COLO668 (cell line): ENCODE data around the gene USP40.

Experiments
- DNase-seq: peaks from one replicate; lab custom pipeline; 2025; ENCODE audit not compliant: unreplicated experiment; lab: John Stamatoyannopoulos, UW

The USP40 gene

DNA sequence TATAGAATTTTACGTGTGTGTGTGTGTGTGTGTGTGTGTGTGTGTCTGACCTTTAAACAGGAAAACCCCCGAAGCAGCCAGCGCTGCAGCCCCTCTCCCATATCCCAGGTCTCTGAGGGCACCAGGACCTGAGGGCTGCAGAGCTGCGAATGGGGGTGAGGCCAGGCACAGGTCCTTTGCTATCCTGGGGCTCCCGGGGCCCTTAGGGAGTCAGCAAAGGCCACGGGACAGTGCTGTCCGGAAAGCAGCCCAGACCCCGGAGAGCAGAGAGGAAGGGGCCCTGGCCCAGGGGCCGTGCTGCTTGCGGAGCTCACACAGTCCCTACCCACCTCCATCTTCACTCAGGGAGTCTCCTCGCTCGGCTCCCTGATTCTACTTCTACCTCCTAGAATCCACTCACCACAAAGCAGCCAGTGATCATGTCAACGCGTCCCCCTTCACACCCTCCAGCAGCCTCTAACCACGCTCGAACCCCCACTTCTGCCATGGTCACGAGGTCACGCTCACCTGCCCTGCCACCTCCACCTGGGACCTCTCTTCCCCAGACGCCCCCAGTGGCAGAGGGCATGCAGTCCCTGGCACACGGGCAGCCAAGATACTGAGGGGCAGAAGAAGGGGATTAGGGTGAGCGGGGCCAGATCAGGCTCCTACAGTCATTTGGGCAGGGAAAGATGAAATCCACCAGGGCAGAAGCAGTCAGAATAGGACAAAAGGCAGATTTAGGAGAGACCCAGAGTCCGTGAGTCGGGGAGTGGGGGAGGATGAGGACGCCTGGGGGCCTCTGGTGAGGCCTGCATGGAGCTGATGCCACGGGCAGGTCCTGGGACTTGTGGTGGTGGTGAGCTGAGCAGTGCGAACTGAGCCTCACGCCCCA is 86.7 kb downstream of the USP40 start:
- DNase-seq: no peak

GRCh38 chr2:233477548-233478433 is 88.8 kb downstream of the USP40 start:
- no peak for DNase-seq

- DNase-seq: no peak
Observed at GRCh38 chr2:233476651-233477547, 89.7 kb downstream of the USP40 start.

GRCh38 chr2:233476063-233476410 is 90.5 kb downstream of the USP40 start:
- DNase-seq: no peak

DNA sequence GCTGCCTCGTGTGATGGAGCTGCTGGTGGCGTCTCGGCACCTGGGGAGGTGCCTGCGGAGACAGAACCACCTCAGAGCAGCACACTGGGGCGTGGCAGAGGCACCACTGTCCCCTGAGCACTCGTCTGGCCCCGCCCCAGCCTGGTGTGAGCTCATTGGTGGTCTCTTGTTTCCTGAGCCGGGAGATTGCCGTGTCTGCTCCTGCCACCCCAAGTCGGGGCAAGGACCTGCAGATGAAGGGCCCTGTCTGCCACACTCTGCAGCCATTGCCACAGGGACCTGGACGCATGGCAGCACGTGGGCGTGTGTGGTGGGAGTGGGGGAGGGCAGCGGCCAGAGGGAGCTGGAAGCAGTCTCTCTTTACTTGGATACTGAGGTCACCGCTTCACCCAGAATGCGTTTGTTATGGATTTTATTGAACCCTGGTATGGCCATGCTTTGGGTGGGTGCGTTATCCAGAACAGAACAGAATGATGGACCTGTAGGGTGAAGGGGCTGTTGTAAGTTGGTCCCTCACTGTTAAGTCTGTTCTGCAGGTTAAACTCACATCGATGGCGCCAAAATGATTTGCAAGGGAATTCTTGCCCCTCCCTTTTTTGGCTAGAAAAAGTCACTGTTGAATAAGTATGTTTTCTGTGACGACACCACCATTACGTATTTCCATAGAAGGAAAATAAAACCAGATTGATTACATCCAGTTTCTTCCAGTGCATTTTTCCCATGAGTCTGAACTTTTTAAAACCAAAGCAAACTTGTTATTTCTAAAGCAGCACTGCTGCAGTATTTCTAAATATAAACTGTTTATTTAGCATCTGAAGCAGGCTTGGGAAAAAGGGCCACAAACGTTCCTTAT is 92.0 kb downstream of the USP40 start:
- no peak for DNase-seq

DNA sequence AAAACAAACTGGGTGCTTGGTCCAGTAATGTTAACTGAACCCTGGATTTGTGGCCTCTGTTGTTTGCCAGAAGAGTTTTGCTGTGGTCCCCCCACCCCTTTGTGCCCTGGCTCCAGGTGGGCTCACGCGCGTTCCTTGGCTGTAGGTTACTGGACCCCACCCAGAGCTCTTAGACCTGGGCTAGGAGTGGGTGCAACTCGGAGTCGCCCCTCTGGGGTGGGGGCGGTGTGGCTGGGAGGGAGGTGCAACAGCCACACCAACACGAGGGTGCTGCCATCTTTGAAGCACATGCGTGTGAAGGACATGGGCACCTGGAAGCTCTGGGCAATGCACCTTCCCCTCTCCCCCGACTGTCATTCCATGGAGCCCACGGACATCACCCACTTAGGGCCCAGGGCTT is 92.7 kb downstream of the USP40 start:
- no peak for DNase-seq

GRCh38 chr2:233473386-233473791 is 93.2 kb downstream of the USP40 start:
- no peak for DNase-seq

GRCh38 chr2:233471291-233472035 is 95.1 kb downstream of the USP40 start:
- DNase-seq: no peak

DNA sequence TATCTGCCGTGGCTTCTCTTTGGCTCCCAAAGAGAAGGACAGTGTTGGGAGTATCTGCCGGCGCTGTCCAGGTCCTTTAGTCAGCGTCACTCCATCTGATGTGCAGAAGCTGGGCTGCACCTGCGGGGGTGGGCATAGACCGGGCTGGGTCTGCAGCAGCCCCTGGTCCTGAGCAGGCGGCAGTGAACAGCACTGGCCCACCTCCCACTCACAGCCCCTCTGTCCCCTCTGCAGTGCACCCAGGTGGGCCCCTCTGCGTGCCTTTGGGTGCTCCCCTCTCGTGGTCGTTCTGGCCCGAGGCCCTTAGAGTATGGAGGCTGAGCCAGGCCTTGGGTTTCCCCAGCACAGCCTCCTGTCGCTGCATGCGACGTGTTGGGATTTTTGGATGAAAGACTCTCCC is 95.7 kb downstream of the USP40 start:
- no peak for DNase-seq

DNA sequence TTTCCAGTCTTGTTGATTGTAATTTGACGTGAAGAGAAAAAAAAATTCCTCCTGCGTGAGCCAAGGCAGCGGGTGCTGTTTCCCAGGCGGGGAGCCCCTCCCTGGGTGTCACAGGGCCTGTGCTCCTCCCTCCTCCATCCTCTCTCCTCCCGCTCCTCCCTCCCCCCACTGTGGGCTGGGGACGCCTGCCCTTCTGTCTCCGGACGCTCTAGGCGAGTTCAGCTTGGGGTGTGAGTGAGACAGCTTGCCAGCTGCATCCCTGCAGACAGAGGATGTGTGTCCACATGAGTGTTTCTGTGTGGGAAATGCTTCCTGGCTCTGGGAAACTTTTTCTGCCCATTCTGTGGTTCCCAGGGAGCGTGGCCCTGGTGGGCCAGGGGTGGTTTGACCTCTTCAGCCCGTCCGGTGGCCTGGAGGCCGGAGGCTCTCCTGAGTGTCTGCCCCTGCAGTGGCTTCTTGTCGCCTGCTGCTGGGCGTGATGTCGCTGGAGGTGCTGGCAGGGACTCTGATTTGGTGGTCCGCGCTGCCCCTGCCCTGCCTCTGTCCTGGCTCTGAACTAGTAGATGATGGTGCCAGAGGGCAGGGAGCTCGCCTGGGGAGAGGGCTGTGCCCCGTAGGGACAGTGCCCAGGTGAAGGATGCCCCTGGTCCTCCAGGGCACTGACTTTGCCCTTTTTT is 96.4 kb downstream of the USP40 start:
- no peak for DNase-seq

DNA sequence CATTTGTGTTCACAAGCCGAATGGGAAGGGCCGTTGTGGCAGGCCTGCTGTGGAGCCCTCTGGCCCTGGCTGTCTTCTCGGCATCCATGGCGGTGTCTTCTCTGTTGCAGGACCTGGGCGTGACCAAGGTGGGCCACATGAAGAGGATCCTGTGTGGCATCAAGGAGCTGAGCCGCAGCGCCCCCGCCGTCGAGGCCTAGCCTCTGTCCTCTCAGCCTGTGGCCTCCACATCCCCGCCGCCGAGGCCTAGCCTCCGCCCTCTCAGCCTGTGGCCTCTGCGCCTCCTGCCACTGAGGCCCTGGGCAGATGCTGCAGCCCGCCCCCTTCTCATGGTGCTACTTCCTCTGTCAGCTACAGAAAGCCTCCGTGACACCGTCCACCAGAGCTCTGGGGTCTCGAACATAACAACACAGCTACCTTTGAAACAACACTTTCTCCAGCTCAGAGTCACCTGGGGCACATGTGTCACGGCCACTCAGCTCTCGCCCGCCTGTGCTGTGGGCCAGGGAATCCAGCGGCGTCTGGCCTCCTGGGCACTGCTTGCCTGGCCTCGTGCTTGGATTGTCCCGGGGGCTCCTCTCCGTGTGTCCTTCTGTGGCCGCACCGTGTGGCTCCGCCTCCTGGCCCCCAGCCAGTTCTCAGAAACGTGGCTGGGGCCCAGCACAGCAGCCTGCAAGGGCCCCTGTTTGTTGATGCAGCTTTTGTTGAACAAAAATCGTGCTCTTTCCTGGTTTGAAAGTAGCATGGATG is 97.1 kb downstream of the USP40 start:
- DNase-seq: no peak

DNA sequence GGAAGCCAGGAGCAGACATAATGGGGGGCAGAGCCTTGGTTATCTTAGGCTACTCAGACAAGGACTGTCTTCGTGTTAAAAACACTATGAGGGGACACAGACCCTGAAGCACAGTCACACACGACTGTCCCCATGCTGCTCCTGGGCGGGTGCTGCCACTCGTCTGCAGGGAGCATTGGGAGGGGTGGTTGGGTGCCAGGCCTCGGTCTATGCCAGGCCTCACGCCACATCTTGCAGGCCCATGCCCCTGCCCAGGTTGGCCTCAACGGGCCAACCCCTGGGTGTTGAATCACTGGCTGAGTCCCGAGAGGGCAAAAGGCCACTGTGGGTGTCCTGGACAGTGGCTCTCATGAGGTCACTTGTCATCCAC is 97.9 kb downstream of the USP40 start:
- DNase-seq: no peak

DNA sequence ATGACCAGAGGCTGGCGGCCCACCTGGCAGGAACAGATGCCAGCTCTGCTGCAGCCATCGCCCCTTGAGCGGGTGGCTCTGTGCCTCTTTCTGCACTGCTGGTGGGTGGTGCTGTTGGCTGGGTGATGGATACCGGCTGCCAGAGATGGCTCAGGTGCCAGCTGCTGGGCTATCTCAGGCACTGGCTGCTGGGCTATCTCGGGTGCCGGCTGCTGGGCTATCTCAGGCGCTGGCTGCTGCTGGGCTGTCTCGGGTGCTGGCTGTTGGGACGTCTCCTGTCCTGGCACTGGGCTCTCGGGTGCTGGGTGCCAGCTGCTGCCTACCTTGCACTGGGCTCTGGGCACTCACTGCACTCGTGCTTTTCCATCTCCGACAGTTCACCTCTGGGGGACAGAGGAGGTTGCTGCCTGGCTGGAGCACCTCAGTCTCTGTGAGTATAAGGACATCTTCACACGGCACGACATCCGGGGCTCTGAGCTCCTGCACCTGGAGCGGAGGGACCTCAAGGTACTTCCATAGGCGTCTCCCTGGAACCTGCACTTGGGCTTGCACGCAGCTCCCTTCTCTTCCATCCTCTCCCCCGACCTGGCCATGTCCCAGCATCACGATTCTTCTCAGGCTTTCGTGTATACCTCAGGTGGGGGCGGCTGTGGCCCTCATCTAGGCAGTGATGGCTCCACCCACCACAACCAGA is 98.4 kb downstream of the USP40 start:
- DNase-seq: no peak

DNA sequence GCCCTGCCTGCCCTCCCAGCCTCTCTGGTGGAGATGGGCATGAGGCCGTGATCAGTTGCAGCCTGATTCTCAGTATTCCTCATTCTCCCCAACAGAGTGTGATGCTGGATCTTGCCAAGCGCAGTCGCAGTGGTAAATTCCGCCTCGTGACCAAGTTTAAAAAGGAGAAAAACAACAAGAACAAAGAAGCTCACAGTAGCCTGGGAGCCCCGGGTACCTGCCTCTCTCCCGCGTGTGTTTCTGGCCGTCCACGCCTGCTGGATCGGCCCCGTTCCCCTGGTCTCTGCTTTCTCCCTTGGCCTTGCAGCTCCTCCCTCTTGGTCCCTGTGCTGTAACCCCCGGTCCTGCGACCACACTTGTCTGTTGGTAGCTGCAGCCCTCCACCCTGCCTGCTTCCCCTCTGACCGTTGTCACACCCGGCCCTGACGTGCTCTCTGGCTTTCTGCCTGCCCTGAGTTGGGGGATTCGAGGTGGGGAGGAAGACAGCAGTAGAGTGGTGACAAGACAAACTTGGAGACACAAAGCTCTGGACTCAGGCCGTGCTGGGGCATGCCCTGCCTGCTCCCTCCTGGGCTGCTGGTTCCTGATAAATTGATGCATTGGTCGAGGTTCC is 99.5 kb downstream of the USP40 start:
- DNase-seq: no peak

- no peak for DNase-seq
Observed at GRCh38 chr2:233464531-233465240, 101.9 kb downstream of the USP40 start.

DNA sequence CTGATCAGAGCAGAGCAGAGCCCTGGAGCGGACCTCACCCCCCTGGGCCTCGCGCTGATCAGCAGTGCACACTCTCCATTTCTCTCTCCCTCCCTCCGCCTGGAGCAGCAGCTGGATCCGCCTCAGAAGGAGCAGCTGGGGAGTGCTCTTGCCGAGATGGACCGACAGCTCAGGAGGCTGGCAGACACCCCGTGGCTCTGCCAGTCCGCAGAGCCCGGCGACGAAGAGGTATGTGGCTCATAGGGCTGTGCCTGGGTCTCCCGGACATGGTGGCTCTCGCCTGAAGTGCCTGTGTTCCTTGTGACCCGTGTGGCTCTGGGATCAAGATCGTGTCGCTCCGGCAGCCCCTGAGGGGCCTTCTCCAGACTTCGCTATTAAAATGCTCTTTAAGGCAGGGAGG is 102.5 kb downstream of the USP40 start:
- DNase-seq: no peak

GRCh38 chr2:233463586-233463985 is 103.0 kb downstream of the USP40 start:
- DNase-seq: no peak
